NCI-H2107 treated with DMSO at 0.1 percent for 48 hours (cell line): ENCODE data around the gene NFKBIA.
"Not testable (repeated sequence)": the region's sequence is repeated elsewhere in the genome, so short reads cannot be mapped to it uniquely, and the experiment has no call there.

ENCODE experiments used
- DNase-seq: peaks from one replicate; lab custom pipeline; 2025; ENCODE audit not compliant: unreplicated experiment; lab: John Stamatoyannopoulos, UW

The NFKBIA gene

GRCh38 chr14:35392103-35392502 is 12.4 kb downstream of the NFKBIA start:
- DNase-seq: no peak

- DNase-seq: no peak
Measured at GRCh38 chr14:35391388-35391710, 13.2 kb downstream of the NFKBIA start.

- DNase-seq: no peak
Measured at GRCh38 chr14:35390577-35391387, 13.8 kb downstream of the NFKBIA start.

- DNase-seq: no peak
Measured at GRCh38 chr14:35389315-35389667, 15.3 kb downstream of the NFKBIA start.

GRCh38 chr14:35388656-35389314 is 15.8 kb downstream of the NFKBIA start:
- no peak for DNase-seq

GRCh38 chr14:35387713-35388579 is 16.6 kb downstream of the NFKBIA start:
- no peak for DNase-seq

- DNase-seq: no peak
Measured at GRCh38 chr14:35387219-35387618, 17.3 kb downstream of the NFKBIA start.

- DNase-seq: no peak
Measured at GRCh38 chr14:35386673-35387125, 17.9 kb downstream of the NFKBIA start.

GRCh38 chr14:35385042-35385839 is 19.3 kb downstream of the NFKBIA start:
- DNase-seq: peak; percentile 97

GRCh38 chr14:35384455-35385041 is 20.0 kb downstream of the NFKBIA start:
- no peak for DNase-seq

- DNase-seq: no peak
Measured at GRCh38 chr14:35383569-35384454, 20.7 kb downstream of the NFKBIA start.

GRCh38 chr14:35380794-35381193 is 23.8 kb downstream of the NFKBIA start:
- DNase-seq: no peak

- DNase-seq: not testable (repeated sequence)
Measured at GRCh38 chr14:35379234-35379933, 25.2 kb downstream of the NFKBIA start.

GRCh38 chr14:35378425-35379233 is 25.9 kb downstream of the NFKBIA start:
- DNase-seq: no peak

- DNase-seq: no peak
Measured at GRCh38 chr14:35375558-35376025, 29.0 kb downstream of the NFKBIA start.

- no peak for DNase-seq
Measured at GRCh38 chr14:35374263-35374712, 30.3 kb downstream of the NFKBIA start.

GRCh38 chr14:35373208-35373607 is 31.3 kb downstream of the NFKBIA start:
- not testable (repeated sequence) for DNase-seq

GRCh38 chr14:35370969-35371368 is 33.6 kb downstream of the NFKBIA start:
- DNase-seq: no peak
